Measurements from ENCODE around the gene PASK.
A peak's percentile ranks its signal among the peaks of the same experiment; 100 is the strongest.
"Not testable (repeated sequence)": the region's sequence is repeated elsewhere in the genome, so short reads cannot be mapped to it uniquely, and the experiment has no call there.

The PASK gene

DNA sequence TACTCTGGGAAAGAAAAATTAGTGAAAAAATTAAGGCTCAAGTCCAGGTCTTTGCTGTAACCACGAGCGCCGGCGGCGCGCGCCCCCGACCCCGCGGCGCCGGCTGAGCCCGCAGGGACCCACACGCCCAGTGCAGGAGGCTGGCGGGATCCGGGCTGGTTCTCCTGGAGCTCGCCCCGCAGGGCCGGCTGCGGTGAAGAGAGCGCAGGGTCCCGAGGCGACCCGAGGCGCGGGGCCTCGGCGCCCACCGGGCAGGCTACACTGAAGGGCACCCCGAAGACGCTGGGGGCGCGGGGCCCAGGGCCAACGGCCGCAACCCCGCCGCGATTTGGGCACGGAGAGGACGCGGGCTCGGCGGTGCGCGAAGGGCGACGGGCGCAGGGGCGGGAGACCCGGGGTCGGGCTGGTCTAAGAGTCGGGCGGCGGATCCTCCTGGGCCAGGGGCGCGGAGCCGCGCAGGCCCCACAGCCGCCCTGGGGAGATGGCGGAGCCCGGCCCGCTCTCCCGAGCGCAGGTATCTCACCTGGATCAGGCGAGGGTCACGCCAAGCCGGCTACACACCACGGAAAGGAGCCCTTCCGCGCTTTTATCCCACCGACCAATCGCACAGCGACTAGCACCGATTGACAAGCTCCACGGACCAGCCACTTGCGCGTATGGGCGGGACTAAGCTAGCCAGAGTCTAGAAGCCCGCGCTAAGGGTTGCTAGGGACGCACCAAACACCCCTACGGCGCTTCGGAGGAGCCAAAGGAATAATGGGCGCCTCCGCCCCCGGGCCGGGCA lies at the start of gene PASK:
Gene PASK (minus strand): TSS at position 582 of the 784 bp plus-strand sequence. CDS start 6,440 bp downstream, outside the sequence.
- peak; percentile 78 to 86 for DNase-seq (ENCODE audit: low read depth in 2 of 2)

DNA sequence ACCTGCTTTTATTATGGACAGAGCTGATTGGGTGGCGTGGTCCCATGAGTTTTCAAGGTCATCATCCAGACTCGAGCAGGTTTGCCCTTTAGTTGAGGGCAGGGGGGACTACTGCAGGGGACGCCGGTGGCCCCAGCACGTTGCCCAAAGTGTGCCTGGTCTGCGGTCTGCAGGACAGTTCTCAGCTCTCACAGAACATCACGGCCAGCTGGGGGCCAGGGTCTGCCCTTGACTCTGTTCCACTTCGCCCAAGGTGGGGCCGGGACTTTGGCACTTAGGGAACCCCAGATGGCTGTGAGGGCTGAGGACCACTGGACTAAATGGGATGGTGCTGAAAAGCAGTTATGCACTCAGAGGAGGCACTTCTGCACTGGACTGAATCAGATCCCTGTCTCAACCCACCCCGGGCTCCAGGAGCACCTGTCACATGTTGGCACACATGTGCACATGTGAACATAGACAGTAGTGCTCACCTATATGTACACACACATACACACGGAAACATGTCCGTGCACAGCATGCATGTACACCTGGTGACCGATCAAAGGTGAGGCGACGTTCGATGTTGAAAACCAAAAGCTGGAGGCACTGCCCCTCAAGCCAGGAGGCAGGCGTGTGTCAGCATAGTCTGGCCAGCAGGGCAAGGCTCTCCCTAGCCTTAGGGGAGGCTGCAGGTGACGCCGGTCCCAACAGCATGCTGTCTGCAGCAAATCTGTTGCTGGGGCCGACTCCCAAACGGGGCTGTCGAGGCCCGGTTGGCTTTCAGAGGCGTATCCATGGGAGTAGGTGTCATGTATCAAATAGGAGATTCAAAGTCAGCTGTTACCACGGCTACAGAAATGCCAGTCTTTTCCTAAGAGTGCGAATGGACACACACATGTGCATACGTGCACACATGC lies 49.4 kb upstream of the PASK start:
- no peak for DNase-seq (ENCODE audit: low read depth in 2 of 2)

DNA sequence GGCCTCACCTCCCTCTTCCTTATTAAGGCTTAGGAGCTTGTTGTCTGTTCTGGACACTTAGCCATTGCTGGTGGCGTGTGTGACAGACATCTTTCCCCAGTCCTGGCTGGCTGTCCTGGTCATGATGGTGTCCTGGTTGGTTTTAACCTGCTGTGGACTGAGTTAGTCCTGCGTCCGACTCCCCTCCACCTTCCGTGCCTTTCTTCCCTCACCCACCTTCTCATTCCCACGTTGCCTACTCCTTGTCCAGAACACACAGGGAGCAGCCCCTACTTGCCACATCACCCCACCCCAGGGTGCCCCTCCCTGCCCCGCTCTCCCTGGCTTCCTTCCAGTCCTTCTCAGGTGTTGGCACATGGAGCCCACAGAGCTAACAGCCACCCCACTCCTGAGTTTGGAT lies 48.7 kb upstream of the PASK start:
- no peak for DNase-seq (ENCODE audit: low read depth in 2 of 2)

DNA sequence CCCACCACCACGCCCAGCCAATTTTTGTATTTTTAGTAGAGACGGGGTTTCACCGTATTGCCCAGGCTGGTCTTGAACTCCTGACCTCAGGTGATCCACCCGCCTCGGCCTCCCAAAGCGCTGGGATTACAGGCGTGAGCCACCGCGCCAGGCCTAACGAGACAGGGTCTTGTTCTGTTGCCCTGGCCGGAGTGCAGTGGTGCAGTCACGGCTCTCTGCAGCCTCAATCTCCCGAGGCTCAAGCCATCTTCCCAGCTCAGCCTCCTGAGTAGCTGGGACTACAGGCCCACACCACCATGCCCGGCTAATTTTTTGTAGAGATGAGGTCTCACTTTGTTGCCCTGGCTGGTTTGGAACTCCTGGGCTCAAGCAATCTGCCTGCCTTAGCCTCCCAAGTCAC lies 48.0 kb upstream of the PASK start:
- DNase-seq (ENCODE audit: low read depth in 2 of 2): not testable (repeated sequence)

DNA sequence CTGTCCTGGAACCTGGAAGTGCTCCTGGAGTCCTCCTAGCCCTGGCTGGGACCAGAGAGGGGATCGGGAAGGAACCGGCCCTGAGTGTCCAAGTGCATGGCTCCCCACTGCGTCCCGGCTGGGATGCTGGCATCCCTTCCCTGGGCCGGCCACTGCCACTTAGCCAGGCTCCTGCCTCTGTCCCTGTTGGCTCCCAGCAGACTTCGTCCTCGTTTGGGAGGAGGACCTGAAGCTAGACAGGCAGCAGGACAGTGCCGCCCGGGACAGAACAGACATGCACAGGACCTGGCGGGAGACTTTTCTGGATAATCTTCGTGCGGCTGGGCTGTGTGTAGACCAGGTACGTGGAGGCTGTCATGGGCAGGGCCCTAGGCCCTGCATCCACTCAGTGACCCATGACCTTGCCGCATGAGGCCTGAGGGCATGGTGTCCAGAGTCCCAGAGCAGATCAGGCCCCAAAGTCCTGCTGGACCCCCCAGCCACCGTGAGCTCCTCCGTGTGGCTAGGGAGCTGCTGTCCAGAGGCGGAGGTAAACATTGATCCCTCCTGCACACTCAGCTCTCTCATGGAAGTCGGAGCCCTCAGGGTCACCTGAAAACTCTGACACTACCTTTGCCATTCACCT lies 46.3 kb upstream of the PASK start:
- no peak for DNase-seq (ENCODE audit: low read depth in 2 of 2)

DNA sequence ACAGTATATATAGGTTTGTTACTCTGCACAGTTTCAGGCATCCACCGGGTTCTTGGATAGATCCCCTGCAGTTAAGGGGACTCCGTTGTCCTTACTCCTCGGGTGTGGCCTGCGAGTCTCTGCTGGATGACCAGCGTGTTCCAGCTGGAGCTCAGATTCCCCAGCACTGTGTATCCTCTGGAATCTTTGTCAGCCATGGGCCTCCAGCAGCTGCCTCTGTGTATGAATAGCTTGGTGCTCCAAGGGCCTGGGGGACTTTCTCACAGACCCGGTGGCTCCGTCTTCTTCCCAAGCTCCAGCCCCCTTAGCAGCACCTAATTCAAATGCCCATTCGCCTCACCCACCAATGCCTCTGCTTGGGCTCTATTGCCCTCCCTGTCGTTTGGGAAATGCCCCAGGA lies 45.5 kb upstream of the PASK start:
- no peak for DNase-seq (ENCODE audit: low read depth in 2 of 2)

DNA sequence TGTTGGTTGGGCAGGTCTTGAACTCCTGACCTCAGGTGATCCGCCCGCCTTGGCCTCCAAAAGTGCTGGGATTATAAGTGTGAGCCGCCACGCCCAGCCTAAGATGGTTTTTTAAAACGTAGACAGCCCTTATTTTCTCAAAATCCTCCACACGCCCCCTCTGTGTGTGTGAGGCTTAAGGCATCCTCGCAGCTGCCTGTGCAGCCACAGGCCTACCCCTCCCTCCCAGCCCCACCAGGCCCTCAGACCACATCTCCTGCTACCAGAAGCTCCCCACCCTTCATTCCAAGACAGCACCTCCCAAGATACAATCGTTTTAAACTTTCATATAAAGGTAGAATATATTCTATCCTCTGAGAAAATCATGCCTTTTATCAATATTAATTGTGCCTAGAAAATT lies 44.0 kb upstream of the PASK start:
- no peak for DNase-seq (ENCODE audit: low read depth in 2 of 2)

DNA sequence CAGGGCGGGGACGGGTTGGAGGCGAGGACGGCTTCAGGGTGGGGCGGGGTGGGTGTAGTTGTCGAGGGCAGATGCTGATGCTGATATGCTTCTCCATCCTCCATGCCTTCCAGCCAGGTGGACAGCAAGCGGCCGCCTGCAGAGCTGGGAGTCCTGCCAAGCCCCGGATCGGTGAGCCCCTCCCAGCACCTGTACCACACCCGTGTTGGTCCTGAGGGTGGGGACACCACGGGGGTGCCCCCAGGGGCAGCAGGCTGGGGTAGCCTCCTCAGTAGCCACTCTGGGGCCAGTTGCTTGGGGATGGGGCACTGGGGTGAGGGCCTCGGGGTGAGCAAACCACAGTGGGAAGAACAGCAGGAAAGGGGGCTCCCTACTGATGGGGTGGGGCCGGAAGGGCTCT lies 41.8 kb upstream of the PASK start:
- no peak for DNase-seq (ENCODE audit: low read depth in 2 of 2)

DNA sequence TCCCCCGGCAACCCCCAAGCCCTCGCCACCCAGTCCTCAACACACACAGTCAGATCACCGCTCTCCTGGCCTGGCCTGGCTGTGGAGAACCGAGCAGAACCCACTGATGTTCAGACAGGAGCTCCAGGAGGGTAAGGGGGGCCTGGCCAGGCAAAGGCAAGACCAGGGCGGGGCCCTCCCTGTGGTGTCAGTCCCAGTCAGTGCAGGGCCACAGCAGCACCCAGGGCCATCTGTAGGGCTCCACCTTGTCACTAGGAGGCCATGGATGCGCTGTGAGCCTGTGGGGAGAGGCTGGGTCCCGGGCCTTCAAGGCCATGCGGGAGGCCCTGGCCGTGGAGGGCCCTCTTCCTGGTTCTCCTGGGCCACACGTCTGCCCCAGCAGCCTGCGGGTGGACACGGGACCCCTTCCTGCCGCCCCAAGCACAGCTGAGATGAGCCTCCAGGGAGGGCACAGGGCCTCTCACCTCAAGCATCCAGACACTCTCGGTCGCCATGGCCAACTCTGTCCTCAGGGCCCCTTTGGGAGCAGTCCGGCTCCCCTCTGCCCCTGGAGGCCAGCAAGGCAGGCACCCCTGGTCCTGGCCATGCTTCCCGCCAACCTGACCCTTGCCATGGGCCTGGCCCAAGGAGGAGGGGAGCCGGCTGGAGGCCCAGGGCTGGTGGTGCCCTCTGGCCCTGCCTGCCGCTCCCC lies 41.2 kb upstream of the PASK start:
- DNase-seq (ENCODE audit: low read depth in 2 of 2): no peak

DNA sequence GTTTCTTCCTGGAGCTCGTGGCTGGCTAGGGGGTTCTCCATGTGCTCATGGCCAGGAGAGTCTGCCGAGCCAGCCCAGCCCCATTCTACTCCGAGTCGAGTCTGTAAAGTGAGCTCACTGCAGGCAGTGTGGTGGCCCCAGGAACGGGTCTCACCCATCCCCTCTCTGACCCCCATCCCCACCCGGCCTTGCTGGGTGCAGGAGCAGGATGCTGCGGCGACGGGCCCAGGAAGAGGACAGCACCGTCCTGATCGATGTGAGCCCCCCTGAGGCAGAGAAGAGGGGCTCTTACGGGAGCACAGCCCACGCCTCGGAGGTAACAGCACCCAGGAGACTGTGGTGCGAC lies 40.6 kb upstream of the PASK start:
- DNase-seq (ENCODE audit: low read depth in 2 of 2): no peak

DNA sequence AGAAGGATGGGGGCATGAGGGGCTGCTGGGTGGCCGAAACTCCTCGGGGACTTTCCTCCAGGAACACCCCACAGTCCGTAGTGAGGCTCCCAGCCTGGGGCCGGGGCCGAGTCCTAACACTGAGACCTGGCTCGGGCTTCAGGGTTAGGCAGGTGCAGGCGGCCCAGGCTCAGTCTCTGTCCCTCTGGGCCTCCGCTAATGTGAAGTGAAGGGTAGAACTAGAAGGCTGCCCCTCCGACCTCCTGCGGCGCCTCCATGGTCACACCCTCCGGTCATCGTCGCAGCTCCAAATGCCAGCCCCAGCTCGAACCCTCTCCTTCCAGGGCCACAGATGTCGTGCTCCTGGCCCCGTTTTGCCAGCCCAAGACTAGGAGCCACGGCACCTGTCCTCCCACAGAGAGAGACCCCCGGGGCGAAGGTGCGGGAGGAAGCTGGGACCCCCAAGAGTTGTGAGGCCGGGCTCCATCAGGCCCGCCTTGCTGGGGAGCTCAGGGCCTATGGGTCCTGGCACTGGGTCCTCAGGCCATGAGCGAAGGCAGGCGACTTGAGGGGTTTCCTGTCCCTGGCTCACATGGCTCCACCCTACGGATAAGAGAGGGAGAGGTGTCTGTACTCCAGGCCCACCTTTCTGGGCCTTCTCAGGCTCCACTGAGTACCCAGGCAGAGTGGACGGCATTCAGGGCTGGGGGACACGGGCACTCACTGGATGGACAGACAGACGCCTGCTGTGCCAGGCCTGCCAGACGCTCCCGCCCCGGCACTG lies 40.0 kb upstream of the PASK start:
- no peak for DNase-seq (ENCODE audit: low read depth in 2 of 2)

DNA sequence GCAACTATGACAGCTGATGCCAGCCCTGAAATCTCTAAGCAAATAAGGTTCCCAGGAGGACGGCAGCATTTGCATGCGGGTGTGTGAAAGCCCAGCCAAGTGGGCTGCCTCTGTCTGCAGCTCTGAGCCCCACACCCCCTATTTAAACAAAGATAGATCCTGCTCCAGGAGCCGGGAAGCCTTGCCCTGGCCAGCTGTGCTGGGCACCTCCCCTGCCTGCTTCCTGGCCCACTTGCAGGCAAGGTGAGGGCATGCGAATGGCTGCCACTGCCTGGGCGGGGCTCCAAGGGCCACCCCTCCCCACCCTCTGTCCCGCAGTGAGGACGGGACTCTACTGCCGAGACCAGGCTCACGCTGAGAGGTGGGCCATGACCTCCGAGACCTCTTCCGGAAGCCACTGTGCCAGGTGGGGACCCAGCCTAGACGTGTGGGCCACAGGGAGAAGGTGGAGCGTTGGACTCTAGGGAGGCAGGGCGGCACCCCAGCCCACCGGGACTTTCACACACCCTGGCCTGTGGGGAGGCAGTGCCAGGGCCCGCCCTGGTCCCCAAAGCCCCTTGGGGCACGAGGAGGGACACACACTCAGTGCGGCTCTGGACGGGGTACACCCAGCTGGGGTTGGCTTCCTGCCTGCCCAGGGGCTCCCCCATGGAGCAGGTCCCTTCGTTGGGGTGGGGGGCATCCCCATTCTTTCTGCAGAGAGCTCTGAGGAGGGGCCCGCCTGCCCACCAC lies 39.3 kb upstream of the PASK start, which contains the start of gene ANO7:
Gene ANO7 (plus strand): TSS at position 317 of the 732 bp plus-strand sequence. CDS start 1,387 bp downstream, outside the sequence.
- no peak for DNase-seq (ENCODE audit: low read depth in 2 of 2)

DNA sequence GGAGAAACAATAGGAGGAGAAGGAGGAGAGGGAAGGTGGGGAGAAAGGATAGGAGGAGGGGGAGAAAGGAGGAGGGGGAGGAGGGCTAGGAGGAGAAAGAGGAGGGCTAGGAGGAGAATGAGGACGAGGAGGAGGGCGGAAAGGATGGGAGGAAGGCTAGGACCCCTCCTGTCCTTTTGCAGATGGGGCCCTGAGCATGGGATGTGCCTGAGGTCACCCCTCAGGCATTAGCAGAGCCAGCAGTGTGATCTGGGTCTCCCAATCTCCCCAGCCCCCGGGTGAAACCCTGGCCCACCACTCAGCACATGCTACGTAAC lies 38.6 kb upstream of the PASK start:
- DNase-seq (ENCODE audit: low read depth in 2 of 2): no peak

DNA sequence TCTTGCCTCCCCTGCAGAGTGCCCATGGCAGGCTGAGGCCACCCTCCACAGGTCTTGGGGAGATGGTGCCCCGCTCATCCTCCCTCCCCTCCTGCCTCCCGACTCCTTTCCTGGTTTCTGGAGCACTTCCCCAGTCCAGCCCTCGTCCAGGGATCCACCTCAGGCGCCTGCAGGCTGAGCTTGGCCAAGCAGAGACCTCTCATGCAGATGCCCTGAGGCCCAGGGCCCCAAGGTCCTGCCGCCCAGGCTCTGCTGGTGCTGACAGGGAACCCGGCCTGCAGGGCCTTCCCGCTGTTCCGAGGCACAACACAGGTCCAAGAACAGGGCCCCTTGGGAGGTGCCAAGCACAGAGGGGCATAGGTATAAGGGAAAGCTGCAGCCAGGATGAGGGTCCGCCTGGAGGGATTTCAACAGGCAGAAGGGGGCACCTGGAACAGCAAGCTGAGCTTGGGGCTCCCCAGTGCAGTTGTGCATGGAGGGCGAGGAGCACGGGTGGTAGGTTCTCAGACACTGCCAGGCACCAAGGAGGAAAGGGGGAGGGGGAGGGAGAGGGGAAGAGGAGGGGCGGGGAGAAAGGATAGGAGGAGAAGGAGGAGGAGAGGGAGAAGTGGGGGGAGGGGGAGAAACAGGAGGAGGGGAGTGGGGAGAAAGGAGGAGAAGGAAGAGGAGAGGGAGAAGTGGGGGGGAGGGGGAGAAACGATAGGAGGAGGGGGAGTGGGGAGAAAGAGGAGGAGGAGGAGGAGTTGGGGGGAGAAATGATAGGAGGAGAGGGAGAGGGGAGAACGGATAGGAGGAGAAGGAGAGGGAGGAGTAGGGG lies 38.0 kb upstream of the PASK start:
- no peak for DNase-seq (ENCODE audit: low read depth in 2 of 2)

DNA sequence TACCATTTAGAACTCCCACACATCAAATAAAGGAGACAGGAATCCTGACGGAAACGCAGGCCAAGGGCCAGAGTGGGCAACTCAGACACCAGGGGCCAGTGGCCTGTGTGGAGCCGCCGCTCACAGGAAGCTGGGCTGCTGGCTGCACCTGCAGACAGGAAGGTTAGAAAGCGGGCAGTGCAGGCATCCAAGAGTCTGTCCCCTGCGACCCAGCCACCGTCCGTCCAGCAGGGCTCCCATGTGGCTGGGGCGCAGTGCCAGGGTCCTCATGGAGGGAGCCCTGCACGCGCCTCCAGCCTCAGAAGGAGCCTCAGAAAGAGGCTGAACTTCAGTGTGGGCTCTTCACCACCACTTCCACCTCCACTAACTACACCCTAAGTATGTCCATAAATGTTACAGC lies 36.7 kb upstream of the PASK start:
- no peak for DNase-seq (ENCODE audit: low read depth in 2 of 2)

DNA sequence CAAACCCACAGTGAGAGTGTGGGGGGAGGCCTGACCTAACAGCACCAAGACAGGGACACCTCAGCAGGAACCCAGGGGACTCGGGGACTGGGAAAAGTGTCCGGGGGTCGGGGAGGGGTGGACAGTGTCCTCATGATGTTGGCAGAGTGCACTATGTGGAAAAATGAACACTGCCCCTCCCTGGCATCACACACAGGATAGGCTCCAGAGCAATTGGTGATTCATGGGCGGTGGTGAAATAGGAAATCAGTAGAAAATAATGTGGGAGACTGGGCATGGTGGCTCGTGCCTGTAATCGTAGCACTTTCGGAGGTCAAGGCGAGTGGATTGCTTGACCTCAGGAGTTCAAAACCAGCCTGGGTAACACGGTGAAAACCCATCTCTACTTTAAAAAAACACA lies 35.6 kb upstream of the PASK start:
- no peak for DNase-seq (ENCODE audit: low read depth in 2 of 2)

DNA sequence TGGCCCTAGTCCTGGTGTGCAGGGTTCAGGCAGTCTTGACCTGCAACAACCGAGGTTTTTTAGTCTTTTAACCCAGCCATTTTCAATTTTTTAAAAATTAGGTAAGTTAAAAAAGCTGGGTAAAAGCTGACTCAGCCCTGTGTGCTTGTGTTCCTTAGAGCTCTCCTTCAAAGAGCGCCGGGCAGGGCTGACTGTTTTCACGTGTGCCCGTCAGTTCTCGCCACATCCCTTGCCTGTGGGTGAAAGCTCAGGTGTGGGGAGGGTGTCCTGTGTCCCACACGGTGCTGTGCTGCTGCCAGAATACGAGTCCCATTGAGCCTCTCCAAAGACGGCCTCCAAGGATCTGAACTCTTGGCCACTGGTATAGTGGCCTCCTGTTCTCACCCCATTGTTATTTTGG lies 33.9 kb upstream of the PASK start:
- no peak for DNase-seq (ENCODE audit: low read depth in 2 of 2)

DNA sequence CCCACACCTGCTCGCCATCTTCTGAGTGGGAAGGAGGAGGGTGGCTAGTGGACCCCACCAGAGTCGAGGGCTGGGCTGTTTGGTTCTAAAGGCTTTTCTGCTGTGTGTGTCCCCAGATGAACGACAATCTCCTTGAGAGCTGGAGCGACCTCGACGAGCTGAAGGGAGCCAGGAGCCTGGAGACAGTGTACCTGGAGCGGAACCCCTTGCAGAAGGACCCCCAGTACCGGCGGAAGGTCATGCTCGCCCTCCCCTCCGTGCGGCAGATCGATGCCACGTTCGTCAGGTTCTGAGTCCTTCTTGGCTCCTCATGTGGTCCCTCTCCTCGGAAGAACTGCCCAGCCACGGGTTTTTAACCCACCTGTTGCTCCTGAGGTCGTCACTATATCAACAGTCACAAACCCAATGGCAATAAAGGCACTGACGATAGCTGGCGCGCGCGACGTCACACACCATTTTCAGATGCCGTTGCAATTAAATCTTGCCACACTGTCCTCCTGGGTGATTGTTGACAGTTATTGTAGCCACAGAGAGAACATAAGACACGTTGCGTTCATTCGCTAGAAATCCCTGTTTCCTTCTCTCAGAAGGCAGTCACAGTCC lies 33.4 kb upstream of the PASK start:
- no peak for DNase-seq (ENCODE audit: low read depth in 2 of 2)

DNA sequence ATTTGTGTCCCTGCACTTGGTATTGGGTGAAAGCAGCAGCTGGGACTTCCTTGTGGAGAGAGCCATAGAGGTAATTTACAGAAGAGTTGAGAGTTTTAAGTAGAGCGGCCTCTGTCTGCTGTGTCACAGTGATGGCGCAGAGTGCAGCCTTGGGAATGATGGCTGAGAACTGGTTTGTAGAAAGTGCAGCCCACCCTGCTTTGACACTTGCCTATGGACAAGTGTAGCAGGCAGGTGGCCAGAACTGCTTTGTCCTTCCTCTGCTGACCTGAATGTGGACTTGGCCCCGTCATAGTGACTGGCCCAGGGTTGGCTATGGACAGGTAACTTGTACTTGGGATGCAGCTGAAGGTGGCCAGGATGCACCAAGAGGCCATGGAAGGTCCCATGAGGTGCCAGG lies 32.9 kb upstream of the PASK start:
- DNase-seq (ENCODE audit: low read depth in 2 of 2): no peak
